ENCODE results near the gene TRIM65.
A peak's percentile ranks its signal among the peaks of the same experiment; 100 is the strongest.

Gene TRIM65

GRCh38 chr17:75896415-75897159 lies at the start of gene TRIM65:
Gene TRIM65 (minus strand): TSS chr17:75896951. CDS start chr17:75896937, 14 bp downstream.
- DNase-seq, result peak; percentile 80

- DNase-seq, result no peak
Measured at GRCh38 chr17:75945211-75945610, 48.5 kb upstream of the TRIM65 start.

GRCh38 chr17:75943491-75943890 lies 46.7 kb upstream of the TRIM65 start:
- DNase-seq, result no peak

- no peak for DNase-seq
Measured at GRCh38 chr17:75942473-75942872, 45.7 kb upstream of the TRIM65 start.

- no peak for DNase-seq
Measured at GRCh38 chr17:75941442-75941819, 44.7 kb upstream of the TRIM65 start.

DNA sequence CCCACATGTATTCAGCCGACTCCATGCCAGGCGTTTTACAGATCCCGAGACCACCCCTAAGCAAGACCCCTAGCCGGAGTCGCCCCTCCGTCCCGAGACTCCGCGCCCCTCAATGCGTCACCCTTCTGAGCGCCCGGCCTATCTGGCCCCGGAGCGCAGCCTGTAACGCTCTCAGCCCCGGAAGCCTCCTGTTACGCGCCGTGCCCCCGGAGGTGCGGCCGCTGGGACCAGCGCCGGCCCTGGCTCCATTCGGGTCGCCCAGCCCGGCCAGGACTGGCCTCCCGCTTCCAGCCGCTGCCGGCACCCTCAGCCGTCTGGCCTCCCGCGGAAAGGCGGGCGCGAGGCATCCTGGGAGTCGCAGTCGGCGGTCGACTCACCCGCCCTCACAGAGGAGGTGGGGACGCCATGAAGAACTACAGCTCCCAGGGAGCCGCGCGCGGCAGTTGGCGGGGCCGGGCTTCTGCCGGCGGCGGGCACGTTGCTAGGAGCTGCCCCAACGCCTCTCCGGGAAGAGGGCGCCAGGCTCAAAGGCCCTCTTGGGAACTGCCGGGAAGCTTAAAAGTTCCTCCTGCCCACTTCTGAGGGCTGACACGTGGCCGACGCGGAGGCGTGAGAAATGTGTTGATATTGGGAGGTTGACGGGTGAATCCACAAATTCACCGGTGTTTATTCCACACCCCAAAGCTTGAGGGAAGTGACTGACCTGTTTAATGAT lies 44.1 kb upstream of the TRIM65 start, which contains the start of gene FBF1:
FBF1 (minus strand) TSS at position 316 of the 715 bp plus-strand sequence. CDS start 2,893 bp downstream, outside the sequence.
- peak; percentile 88 for DNase-seq

DNA sequence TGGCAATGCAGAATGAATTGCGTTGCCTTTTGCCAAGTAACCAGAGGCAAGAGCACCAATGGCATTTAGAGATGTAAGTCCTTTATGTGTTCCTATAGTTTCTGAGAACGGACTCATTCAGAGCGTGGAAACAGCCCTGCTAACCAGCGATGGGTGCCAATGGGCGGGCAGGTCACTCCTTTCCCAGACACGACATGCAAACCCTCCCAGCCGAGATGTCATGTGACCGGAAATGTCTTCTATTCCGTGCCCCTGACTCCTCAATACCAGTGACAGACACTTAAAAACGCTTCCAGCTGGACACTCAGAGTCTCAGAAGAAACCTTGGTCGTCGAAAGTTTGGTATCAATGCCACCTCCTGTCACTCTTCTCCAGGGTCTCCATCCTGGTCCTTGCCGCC lies 40.9 kb upstream of the TRIM65 start:
- DNase-seq, result no peak

GRCh38 chr17:75933808-75934207 lies 37.1 kb upstream of the TRIM65 start:
- no peak for DNase-seq

DNA sequence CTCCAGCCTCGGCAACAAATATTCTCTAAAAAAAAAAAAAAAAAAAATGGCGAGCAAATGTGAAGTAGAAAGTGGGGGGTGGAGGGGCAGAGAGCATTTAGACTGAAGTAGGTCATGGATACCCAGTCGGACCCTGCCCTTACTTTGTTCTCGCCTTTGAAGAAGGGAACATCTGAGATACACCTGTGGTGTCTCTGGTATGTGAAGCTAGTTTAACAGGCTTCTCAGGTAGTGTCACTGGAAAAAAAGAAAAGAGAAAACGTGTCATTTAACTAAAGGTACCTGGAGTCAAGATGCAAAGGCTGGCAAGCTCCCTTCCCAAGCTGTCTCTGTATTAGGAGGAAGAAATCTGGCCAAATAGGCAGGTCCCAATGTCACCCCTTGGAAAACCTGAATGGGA lies 36.1 kb upstream of the TRIM65 start:
- DNase-seq, result no peak

GRCh38 chr17:75931062-75931461 lies 34.3 kb upstream of the TRIM65 start:
- DNase-seq, result no peak

GRCh38 chr17:75927286-75927922 lies 30.7 kb upstream of the TRIM65 start:
- no peak for DNase-seq

DNA sequence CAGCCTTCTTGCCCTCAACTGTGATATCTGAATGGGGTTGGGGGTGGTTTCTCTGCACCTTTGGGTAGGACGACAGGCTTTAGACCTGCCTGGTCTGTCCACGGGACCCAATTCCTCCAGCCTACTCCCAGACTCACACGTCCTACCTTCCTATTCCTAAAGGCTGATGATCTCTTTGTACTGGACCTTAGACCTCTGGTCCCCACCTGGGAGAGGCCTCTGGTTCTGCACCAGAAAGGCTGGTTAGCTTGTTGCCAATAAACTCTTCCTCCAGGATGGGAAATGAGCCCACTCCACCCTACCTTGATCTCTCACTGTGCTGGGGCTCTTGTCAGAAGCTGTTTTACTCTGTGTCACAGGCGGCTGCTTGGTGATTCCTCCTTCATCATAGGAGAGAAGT lies 29.7 kb upstream of the TRIM65 start:
- no peak for DNase-seq

- no peak for DNase-seq
Measured at GRCh38 chr17:75925912-75926311, 29.2 kb upstream of the TRIM65 start.

DNA sequence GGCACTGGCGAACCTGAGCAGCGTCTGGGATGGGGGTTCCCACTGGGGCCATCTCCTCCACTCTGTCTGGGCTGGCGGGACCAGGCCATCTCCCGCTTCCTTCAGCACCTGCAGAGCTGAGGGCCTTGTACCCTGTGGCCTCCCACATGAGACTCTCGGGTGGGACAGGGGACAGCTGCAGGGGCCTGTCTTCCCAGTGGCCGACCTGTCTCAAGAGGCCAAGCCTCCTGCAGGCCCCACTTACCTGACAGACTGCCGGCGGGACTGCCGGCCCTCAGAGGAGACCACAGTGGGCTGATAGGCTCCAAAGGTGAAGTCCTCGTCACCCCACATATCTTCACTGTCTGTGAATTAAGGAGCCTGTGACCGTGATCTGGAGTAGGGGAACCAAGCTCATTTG lies 28.4 kb upstream of the TRIM65 start:
- DNase-seq, result no peak

DNA sequence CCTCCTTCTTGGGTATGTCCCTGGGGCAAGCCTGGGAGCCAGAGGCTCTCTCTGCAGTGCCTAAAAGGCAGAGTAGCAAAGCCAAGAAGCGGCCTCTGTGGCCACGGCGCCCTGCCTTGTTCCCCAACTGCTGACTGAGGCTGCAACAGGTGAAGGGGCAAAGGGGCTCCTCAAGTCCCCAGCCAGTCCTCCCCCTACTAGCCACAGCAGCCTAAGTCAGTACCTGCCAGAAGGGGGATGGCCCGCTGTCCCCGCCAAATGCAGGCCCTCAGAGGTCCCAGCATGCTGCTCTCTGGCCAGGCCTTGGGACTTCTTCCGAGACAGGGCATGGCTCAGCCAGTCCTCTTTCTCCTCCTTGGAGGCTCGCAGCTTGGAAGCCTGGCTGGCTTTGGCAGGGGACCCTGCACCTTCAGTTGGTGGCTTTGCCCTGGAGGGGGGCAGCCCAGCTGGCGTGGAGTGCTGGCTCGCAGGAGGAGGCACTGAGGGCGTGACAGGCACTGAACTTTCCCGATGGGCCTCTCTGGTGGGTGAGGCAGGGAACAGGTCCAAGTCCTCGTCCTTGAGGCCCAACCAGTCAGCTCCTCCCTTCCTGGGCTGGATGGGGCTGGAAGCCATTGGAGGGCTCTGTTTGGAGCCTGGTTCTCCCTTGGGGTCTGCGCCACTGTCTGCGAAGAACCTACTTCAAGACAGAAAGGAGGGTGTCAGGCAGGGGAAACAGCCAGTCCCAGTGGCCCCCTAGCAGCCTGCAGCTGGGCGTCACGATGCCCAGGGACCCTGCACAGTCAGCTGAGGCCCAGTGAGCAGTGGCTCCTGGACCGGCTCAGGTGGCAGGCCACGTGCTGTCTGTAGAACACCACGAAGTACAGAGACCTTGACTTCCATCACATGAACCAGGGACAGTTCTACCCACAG lies 26.5 kb upstream of the TRIM65 start:
- no peak for DNase-seq

GRCh38 chr17:75922173-75922961 lies 25.6 kb upstream of the TRIM65 start:
- no peak for DNase-seq

DNA sequence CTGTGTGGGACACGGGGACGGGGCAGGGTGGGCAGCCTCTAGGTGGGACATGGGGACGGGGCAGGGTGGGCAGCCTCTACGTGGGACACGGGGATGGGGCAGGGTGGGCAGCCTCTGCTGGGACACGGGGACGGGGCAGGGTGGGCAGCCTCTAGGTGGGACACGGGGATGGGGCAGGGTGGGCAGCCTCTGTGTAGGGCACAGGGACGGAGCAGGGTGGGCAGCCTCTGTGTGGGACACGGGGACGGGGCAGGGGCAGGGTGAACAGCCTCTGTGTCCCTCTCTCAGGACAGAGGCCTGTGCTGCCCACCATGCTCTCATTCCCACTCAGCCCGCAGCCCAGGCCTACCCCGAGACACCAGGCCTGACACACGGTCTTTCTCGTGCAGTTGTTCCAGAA lies 24.8 kb upstream of the TRIM65 start:
- no peak for DNase-seq

GRCh38 chr17:75920045-75920560 lies 23.4 kb upstream of the TRIM65 start:
- no peak for DNase-seq

DNA sequence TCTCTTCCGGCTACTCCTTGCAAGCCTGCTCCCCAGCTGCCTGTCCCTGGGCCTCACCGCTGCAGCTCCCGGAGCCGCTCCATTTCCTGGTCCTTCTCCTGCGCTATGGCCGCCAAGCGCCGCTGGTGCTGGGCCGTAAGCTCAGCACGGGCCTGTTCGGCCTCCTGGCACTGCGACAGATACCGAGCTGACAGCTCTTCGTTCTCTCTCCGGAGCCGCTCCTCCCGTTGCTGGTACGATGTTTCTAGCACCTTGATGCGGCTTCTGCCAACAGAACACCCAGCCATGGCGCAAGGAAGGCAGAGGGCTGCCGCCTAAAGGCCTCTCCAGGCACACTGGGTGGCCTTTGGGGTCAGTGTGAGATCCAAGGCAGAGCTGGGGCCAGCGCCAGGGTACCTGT lies 22.9 kb upstream of the TRIM65 start:
- no peak for DNase-seq

DNA sequence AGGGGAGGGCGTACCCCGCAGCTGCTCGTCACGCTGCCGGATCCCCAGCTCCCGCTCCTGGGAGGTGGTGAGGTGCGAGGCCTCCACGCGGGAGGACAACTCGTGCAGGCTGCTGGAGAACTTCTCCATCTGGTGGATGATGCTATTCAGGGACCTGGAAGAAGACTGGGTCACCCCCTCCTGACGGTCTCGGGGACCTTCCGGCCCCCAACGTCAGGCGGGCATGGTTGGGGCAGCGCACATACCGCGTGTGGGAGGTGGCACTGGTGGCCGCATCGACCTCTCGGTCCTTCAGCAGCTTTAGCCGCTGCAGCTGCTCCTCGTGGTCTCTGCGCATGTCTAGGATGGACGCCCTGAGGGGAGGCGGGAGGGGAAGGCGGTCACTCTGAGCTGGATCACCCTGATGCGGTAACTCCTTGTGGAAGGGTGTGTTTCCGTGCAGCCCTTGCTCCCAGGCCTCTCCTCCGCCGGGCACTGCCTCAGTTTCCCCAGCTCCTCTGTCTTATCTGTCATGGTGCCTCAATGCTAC lies 21.2 kb upstream of the TRIM65 start:
- no peak for DNase-seq

- DNase-seq, result no peak
Measured at GRCh38 chr17:75917141-75917916, 20.6 kb upstream of the TRIM65 start.
